ENCODE results near the gene LARP4B.

The LARP4B gene

GRCh38 chr10:807958-808353 is 123.5 kb downstream of the LARP4B start:
- Histone ChIP-seq H3K9me3 (ENCODE audit: low read depth, low read length) (no peaks in the 10 kb centered on the region), H3K27ac (no peak overlapping the region), H3K9ac (ENCODE audit: insufficient read length) (no peak overlapping the region), H3K4me3 (no peak overlapping the region), H3K36me3 (ENCODE audit: insufficient read depth, low read length) (peaks cover 14% of the 10 kb centered on the region; the same call in 1 of the 2 replicates)
- no peak for TF ChIP-seq FOXP2 (optimal IDR thresholded peaks at IDR 0.05; ENCODE audit: control extremely low read depth, extremely low read length, insufficient read depth)
- TF ChIP-seq POLR2AphosphoS5 (IDR thresholded peaks at IDR 0.05; ENCODE audit: borderline replicate concordance, low read depth, low read length), result no peak
- no peak for TF ChIP-seq EZH2 (IDR thresholded peaks at IDR 0.05)
- no peak for DNase-seq (ENCODE audit: low read depth, low spot score)

GRCh38 chr10:807163-807957 is 124.1 kb downstream of the LARP4B start:
- Histone ChIP-seq H3K27ac (no peak overlapping the region), H3K4me3 (no peak overlapping the region), H3K9me3 (ENCODE audit: low read depth, low read length) (no peaks in the 10 kb centered on the region), H3K36me3 (ENCODE audit: insufficient read depth, low read length) (peaks cover 12% of the 10 kb centered on the region; the same call in 1 of the 2 replicates), H3K9ac (ENCODE audit: insufficient read length) (no peak overlapping the region)
- TF ChIP-seq POLR2AphosphoS5 (IDR thresholded peaks at IDR 0.05; ENCODE audit: borderline replicate concordance, low read depth, low read length) (no peak), EZH2 (IDR thresholded peaks at IDR 0.05) (no peak), FOXP2 (optimal IDR thresholded peaks at IDR 0.05; ENCODE audit: control extremely low read depth, extremely low read length, insufficient read depth) (no peak)
- no peak for DNase-seq (ENCODE audit: low read depth, low spot score)

- no peak overlapping the region for H3K4me3 ChIP-seq
- no peaks in the 10 kb centered on the region for H3K9me3 ChIP-seq (ENCODE audit: low read depth, low read length)
- no peak overlapping the region for H3K9ac ChIP-seq (ENCODE audit: insufficient read length)
- H3K27ac ChIP-seq, result no peak overlapping the region
- DNase-seq (ENCODE audit: low read depth, low spot score), result no peak
- TF ChIP-seq EZH2 (IDR thresholded peaks at IDR 0.05) (no peak), POLR2AphosphoS5 (IDR thresholded peaks at IDR 0.05; ENCODE audit: borderline replicate concordance, low read depth, low read length) (no peak)
- H3K36me3 ChIP-seq (ENCODE audit: insufficient read depth, low read length), result peaks cover 7% of the 10 kb centered on the region; the same call in 1 of the 2 replicates
Measured at GRCh38 chr10:806451-807162, 124.9 kb downstream of the LARP4B start.

DNA sequence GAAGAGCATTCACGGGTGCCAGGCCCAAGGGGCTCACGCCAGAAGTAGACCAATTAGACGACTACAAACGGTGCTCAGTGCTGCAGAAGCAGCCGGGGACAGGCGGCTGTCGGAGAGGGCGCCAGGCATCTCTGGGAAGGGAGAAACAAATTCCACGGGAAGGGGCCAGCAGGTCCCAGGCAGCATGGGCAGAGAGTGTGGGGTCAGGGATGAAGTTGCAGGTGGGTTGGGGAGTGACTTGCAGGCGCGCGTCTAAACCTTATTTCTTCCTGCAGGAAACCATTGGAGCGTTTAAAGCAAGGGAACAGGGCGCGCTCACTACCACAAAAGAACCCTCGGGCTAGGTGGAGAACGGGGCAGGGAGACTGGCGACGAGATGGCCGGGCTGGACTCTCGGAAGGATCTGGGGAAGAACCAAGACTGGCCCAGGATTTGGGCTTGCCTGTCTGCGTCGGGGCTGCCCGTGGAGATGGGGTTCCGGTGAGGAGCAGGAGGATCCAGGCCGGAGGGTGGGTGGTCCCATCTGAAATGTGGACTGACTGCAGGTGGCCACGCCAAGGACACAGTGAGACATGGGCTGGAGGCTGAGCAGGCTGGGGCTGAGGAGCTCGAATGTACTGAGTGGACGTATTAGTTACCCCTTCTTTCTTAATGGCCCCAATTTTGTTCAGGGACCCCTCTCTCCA is 125.7 kb downstream of the LARP4B start:
- DNase-seq (ENCODE audit: low read depth, low spot score), result no peak
- Histone ChIP-seq H3K27ac (no peak overlapping the region), H3K4me3 (no peak overlapping the region), H3K36me3 (ENCODE audit: insufficient read depth, low read length) (peaks cover 7% of the 10 kb centered on the region; the same call in 1 of the 2 replicates), H3K9me3 (ENCODE audit: low read depth, low read length) (no peaks in the 10 kb centered on the region), H3K9ac (ENCODE audit: insufficient read length) (no peak overlapping the region)
- TF ChIP-seq POLR2AphosphoS5 (IDR thresholded peaks at IDR 0.05; ENCODE audit: borderline replicate concordance, low read depth, low read length) (no peak), FOXP2 (optimal IDR thresholded peaks at IDR 0.05; ENCODE audit: control extremely low read depth, extremely low read length, insufficient read depth) (no peak), EZH2 (IDR thresholded peaks at IDR 0.05) (no peak)

GRCh38 chr10:804787-805619 is 126.5 kb downstream of the LARP4B start:
- Histone ChIP-seq H3K9ac (ENCODE audit: insufficient read length) (no peak overlapping the region), H3K27ac (no peak overlapping the region), H3K4me3 (no peak overlapping the region), H3K9me3 (ENCODE audit: low read depth, low read length) (no peaks in the 10 kb centered on the region), H3K36me3 (ENCODE audit: insufficient read depth, low read length) (peaks cover 7% of the 10 kb centered on the region; the same call in 1 of the 2 replicates)
- TF ChIP-seq POLR2AphosphoS5 (IDR thresholded peaks at IDR 0.05; ENCODE audit: borderline replicate concordance, low read depth, low read length) (no peak), EZH2 (IDR thresholded peaks at IDR 0.05) (no peak), FOXP2 (optimal IDR thresholded peaks at IDR 0.05; ENCODE audit: control extremely low read depth, extremely low read length, insufficient read depth) (no peak)
- no peak for DNase-seq (ENCODE audit: low read depth, low spot score)

GRCh38 chr10:804191-804781 is 127.2 kb downstream of the LARP4B start:
- TF ChIP-seq EZH2 (IDR thresholded peaks at IDR 0.05), result no peak
- no peak for TF ChIP-seq POLR2AphosphoS5 (IDR thresholded peaks at IDR 0.05; ENCODE audit: borderline replicate concordance, low read depth, low read length)
- TF ChIP-seq FOXP2 (optimal IDR thresholded peaks at IDR 0.05; ENCODE audit: control extremely low read depth, extremely low read length, insufficient read depth), result no peak
- Histone ChIP-seq H3K9ac (ENCODE audit: insufficient read length) (no peak overlapping the region), H3K27ac (no peak overlapping the region), H3K36me3 (ENCODE audit: insufficient read depth, low read length) (peaks cover 7% of the 10 kb centered on the region; the same call in 1 of the 2 replicates), H3K4me3 (no peak overlapping the region), H3K9me3 (ENCODE audit: low read depth, low read length) (no peaks in the 10 kb centered on the region)
- DNase-seq (ENCODE audit: low read depth, low spot score), result no peak

GRCh38 chr10:803041-803741 is 128.3 kb downstream of the LARP4B start:
- Histone ChIP-seq H3K36me3 (ENCODE audit: insufficient read depth, low read length) (peaks cover 5% of the 10 kb centered on the region; the same call in 1 of the 2 replicates), H3K9me3 (ENCODE audit: low read depth, low read length) (no peaks in the 10 kb centered on the region), H3K9ac (ENCODE audit: insufficient read length) (no peak overlapping the region), H3K27ac (no peak overlapping the region), H3K4me3 (no peak overlapping the region)
- DNase-seq (ENCODE audit: low read depth, low spot score), result no peak
- no peak for TF ChIP-seq FOXP2 (optimal IDR thresholded peaks at IDR 0.05; ENCODE audit: control extremely low read depth, extremely low read length, insufficient read depth)
- no peak for TF ChIP-seq POLR2AphosphoS5 (IDR thresholded peaks at IDR 0.05; ENCODE audit: borderline replicate concordance, low read depth, low read length)
- no peak for TF ChIP-seq EZH2 (IDR thresholded peaks at IDR 0.05)
